Vagina (tissue), 2 donors: ENCODE results near the gene SLC6A1.

Source experiments
- POLR2AphosphoS5 ChIP-seq, 2 donors: sonication (generic); formaldehyde crosslinking; IDR thresholded peaks; one replicate each; pipeline ENCODE4 v1.9.0; 2017; ENCODE audit warnings: antibody characterized with exemption in 2 of 2, mild to moderate bottlenecking in 2 of 2, low read depth in 1 of 2; ENCODE audit not compliant: insufficient read depth in 1 of 2
- TF ChIP-seq, protein P1 (sequence below), 3 experiments: fragments of 450-650 bp in 2 of 3; fragments of 200-600 bp in 1 of 3; sonication (generic) in 1 of 3; IDR thresholded peaks; one replicate each; pipeline ENCODE4 v1.5.1; 2017 to 2019; ENCODE audit warnings: antibody characterized with exemption in 3 of 3, mild to moderate bottlenecking in 2 of 3, moderate library complexity in 2 of 3

DNA sequence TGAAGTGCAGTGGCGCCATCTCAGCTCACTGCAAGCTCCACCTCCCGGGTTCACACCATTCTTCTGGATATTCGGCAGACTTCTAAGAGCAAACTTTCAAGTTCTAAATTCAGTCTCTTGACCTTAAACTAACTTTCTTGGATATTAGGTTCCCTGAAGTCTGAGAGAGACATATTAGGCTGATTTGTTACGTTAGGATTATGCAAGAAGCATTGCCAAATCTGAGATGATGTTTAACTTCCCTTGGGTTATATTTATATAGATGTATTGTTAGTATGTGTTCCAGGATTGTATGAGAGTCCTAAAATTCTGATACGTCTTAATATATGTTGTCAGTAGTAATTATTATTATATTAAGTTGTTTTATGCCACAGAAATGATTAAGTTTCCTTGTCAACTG, 80.1 kb downstream of the SLC6A1 start:
- TF ChIP-seq, protein P1, sequence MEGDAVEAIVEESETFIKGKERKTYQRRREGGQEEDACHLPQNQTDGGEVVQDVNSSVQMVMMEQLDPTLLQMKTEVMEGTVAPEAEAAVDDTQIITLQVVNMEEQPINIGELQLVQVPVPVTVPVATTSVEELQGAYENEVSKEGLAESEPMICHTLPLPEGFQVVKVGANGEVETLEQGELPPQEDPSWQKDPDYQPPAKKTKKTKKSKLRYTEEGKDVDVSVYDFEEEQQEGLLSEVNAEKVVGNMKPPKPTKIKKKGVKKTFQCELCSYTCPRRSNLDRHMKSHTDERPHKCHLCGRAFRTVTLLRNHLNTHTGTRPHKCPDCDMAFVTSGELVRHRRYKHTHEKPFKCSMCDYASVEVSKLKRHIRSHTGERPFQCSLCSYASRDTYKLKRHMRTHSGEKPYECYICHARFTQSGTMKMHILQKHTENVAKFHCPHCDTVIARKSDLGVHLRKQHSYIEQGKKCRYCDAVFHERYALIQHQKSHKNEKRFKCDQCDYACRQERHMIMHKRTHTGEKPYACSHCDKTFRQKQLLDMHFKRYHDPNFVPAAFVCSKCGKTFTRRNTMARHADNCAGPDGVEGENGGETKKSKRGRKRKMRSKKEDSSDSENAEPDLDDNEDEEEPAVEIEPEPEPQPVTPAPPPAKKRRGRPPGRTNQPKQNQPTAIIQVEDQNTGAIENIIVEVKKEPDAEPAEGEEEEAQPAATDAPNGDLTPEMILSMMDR (IDR thresholded peaks at IDR 0.05), result no peak
- TF ChIP-seq POLR2AphosphoS5 (IDR thresholded peaks at IDR 0.05; ENCODE audit: insufficient read depth in 1 of 2, low read depth in 1 of 2), result no peak
